Muscle of leg (tissue), 11 donors: ENCODE results near the gene HS6ST1. TPM values are rescaled to one million over a fixed set of nuclear protein-coding genes. Genes with fewer than 3 reads are reported as not detected.
A peak's percentile ranks its signal among the peaks of the same experiment; 100 is the strongest.

Experiments used
- DNase-seq: peaks from one replicate; pipeline ENCODE4 v3.0.0; 2013
- H3K27ac ChIP-seq: one replicate; pipeline ENCODE4 v1.5.1; 2013; ENCODE audit warnings: mild to moderate bottlenecking, low read length, control low read depth
- H3K27me3 ChIP-seq: one replicate; pipeline ENCODE4 v1.6.1; 2013; ENCODE audit warnings: low read length; ENCODE audit not compliant: control insufficient read depth, insufficient read depth
- H3K36me3 ChIP-seq: one replicate; pipeline ENCODE4 v1.6.1; 2013; ENCODE audit warnings: low read length; ENCODE audit not compliant: control insufficient read depth, insufficient read depth
- H3K4me1 ChIP-seq: one replicate; pipeline ENCODE4 v1.6.1; 2013; ENCODE audit warnings: low read length; ENCODE audit not compliant: control insufficient read depth, insufficient read depth
- H3K4me3 ChIP-seq: one replicate; pipeline ENCODE4 v1.5.1; 2013; ENCODE audit warnings: low read length, control low read depth
- H3K9me3 ChIP-seq: replicated peaks from 2 replicates; pipeline ENCODE4 v1.6.1; 2013; ENCODE audit warnings: low read depth, low read length; ENCODE audit not compliant: control insufficient read depth
- WGBS: methylation state at CpG from one replicate; pipeline ENCODE4 v1.1.5; 2013; ENCODE audit warnings: missing lambda C conversion rate; ENCODE audit not compliant: insufficient coverage; 5-methylcytosine and 5-hydroxymethylcytosine counted together
- polyA plus RNA-seq, 8 donors: library from polyadenylated mRNA; unstranded; fragments of 120-200 nt; gene quantifications; one replicate each; pipeline versions ENCODE4 v1.2.1 to v1.2.3, GENCODE V29; 2013; ENCODE audit warnings: inconsistent platforms in 1 of 8, low replicate concordance in 1 of 8; ENCODE audit not compliant: insufficient read length in 8 of 8, insufficient read depth in 1 of 8
- total RNA-seq: library from RNA; stranded (reverse); fragments of 120-200 nt; gene quantifications from one replicate; pipeline ENCODE4 v1.2.4, GENCODE V29; 2013

Gene HS6ST1
- total and polyA plus RNA-seq, 9 donors, result 21.8 to 39.8 (median 29.6) TPM

DNA sequence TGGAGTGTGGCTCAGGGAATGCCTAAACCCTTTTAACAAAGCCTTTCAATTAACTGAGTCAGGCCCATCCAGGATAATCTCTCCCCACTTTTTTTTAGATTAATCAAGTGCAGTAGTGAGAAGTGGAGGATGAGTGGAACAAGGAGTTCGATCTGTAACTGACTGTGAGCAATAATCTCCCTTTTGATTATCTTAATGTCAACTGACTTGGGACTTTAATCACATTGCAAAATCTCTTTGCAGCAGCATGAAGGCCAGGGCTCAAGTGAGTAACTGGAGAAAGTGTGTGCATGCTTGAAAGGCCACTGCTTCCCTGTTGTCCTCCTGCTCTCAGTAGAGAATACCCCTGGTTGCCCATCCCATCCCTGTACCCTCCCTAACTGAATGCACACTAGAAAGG lies 32.1 kb upstream of the HS6ST1 start:
- Histone ChIP-seq H3K9me3 (peaks cover 8% of the 10 kb centered on the region), H3K27me3 (no peaks in the 10 kb centered on the region), H3K36me3 (no peaks in the 10 kb centered on the region), H3K4me1 (peaks cover 26% of the 10 kb centered on the region), H3K27ac (no peak overlapping the region), H3K4me3 (no peak overlapping the region)
- WGBS, result no CpG with 5 or more reads among the region's 1 CpG
- no peak for DNase-seq

DNA sequence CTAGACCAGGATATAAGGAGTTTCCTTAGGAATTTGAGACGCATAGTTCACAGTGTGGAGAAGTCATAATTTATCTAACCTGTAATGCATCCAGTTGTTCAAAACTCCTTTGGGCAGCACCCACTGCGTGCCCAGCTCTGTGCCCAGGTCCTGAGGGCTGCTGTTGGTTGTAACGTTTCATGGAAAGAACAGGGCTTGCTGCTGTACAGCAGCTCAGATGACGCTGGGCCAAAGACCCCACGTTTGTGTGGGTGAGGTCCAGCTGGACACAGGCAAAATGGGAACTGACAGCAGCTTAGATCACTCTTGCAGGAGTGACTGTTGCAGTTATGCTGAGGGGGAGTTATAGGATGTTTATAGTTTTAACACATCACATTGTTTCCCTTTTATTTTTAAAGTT lies 30.0 kb upstream of the HS6ST1 start:
- H3K27me3 ChIP-seq, result no peaks in the 10 kb centered on the region

GRCh38 chr2:128347701-128348539 lies 29.3 kb upstream of the HS6ST1 start:
- no peaks in the 10 kb centered on the region for H3K36me3 ChIP-seq
- peaks cover 14% of the 10 kb centered on the region for H3K9me3 ChIP-seq
- H3K4me3 ChIP-seq, result no peak overlapping the region
- H3K27me3 ChIP-seq, result no peaks in the 10 kb centered on the region
- peak overlapping the region; percentile 83 for H3K27ac ChIP-seq
- peaks cover 26% of the 10 kb centered on the region for H3K4me1 ChIP-seq
- 28% methylated on average over 9 of the region's 16 CpGs for WGBS
- DNase-seq, result peak; percentile 93

More for the DNA sequence above, 30.0 kb upstream of the HS6ST1 start:
- WGBS, result 28% methylated on average over 4 of the region's 5 CpGs
- peaks cover 10% of the 10 kb centered on the region for H3K9me3 ChIP-seq
- no peaks in the 10 kb centered on the region for H3K36me3 ChIP-seq
- H3K4me3 ChIP-seq, result no peak overlapping the region
- H3K27ac ChIP-seq, result peak overlapping the region; percentile 83
- no peak for DNase-seq
- H3K4me1 ChIP-seq, result peaks cover 26% of the 10 kb centered on the region

GRCh38 chr2:128347171-128347558 lies 28.5 kb upstream of the HS6ST1 start:
- peaks cover 12% of the 10 kb centered on the region for H3K9me3 ChIP-seq
- H3K4me1 ChIP-seq, result peaks cover 26% of the 10 kb centered on the region
- no peak overlapping the region for H3K4me3 ChIP-seq
- no peaks in the 10 kb centered on the region for H3K36me3 ChIP-seq
- no peak overlapping the region for H3K27ac ChIP-seq
- DNase-seq, result no peak
- no peaks in the 10 kb centered on the region for H3K27me3 ChIP-seq
- 93% methylated on average over 11 of the region's 14 CpGs for WGBS

- 96% methylated on average over 42 of the region's 53 CpGs for WGBS
- no peak overlapping the region for H3K27ac ChIP-seq
- H3K27me3 ChIP-seq, result no peaks in the 10 kb centered on the region
- H3K9me3 ChIP-seq, result peaks cover 7% of the 10 kb centered on the region
- no peak for DNase-seq
- H3K4me1 ChIP-seq, result peaks cover 26% of the 10 kb centered on the region
- H3K4me3 ChIP-seq, result no peak overlapping the region
- no peaks in the 10 kb centered on the region for H3K36me3 ChIP-seq
These were observed 27.9 kb upstream of the HS6ST1 start for GRCh38 chr2:128346291-128347170.

- Histone ChIP-seq H3K4me1 (peaks cover 26% of the 10 kb centered on the region), H3K27ac (no peak overlapping the region), H3K9me3 (peaks cover 6% of the 10 kb centered on the region), H3K4me3 (no peak overlapping the region), H3K27me3 (no peaks in the 10 kb centered on the region), H3K36me3 (no peaks in the 10 kb centered on the region)
- no peak for DNase-seq
- 95% methylated on average over 36 of the region's 43 CpGs for WGBS
These were observed 26.9 kb upstream of the HS6ST1 start for GRCh38 chr2:128345436-128346165.

DNA sequence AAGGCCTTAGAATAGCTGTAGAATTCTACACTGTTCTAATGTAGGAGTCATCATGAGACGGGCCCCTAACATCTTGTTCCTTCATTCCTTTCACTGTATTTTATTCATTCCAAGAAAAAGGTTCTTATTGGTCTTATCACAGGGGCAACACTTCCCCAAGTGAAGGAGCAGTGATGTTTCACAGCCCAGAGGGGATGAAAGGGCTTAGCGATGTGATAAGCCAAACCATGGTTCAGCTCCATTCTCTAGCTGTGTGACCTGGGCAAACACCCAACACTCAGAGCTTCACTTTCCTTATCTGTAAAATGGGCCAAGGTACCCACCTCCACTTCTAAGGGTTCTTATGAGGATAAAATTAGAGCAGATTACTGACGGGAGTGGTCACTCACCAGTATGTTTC lies 25.4 kb upstream of the HS6ST1 start:
- DNase-seq, result no peak
- H3K4me1 ChIP-seq, result peaks cover 23% of the 10 kb centered on the region
- no peak overlapping the region for H3K4me3 ChIP-seq
- H3K36me3 ChIP-seq, result no peaks in the 10 kb centered on the region
- peaks cover 6% of the 10 kb centered on the region for H3K9me3 ChIP-seq
- no CpG with 5 or more reads among the region's 3 CpGs for WGBS
- H3K27ac ChIP-seq, result no peak overlapping the region
- H3K27me3 ChIP-seq, result no peaks in the 10 kb centered on the region

DNA sequence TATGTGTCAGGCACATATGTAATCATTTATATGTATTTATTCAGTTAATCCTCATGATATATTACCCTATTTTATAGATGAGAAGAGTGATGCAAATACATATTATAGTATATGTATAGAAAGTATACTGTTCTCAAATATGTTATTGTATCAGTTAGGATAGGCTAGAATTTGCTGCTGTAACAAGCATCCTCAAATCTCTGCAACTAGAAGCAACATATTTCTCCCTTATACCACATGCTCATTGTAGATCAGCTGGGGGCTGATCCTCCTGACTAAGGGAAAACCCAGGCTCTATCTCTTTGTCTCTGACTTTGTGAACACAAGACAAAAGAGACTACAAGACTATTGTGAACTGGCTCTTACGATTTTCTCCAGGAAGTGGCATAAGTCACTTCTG lies 24.8 kb upstream of the HS6ST1 start:
- 100% methylated on average over 1 of the region's 1 CpG for WGBS
- Histone ChIP-seq H3K27me3 (no peaks in the 10 kb centered on the region), H3K9me3 (peaks cover 6% of the 10 kb centered on the region)

DNA sequence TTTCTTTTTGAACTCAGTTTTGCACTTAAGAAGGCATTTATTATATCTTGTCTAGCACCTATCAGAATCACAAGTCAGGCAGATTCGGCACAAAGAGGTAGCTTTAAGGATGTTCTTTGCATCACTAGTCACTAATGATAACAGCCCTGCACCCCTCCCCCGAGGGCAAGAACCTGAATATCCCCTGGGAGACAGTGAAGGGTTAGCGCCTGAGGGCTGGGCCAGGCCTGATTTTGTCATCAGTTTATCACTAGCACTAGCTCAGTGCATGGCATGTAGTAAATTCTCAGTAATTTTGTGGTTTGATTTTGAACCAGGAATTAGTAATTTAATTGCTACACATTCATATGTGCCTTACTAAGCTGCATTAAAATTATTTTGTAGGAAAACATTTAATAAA lies 23.9 kb upstream of the HS6ST1 start:
- Histone ChIP-seq H3K4me1 (peaks cover 10% of the 10 kb centered on the region), H3K4me3 (no peak overlapping the region), H3K36me3 (no peaks in the 10 kb centered on the region), H3K9me3 (peaks cover 6% of the 10 kb centered on the region), H3K27ac (no peak overlapping the region), H3K27me3 (no peaks in the 10 kb centered on the region)
- 89% methylated on average over 3 of the region's 3 CpGs for WGBS
- DNase-seq, result no peak

More for the DNA sequence above, 24.8 kb upstream of the HS6ST1 start:
- no peak for DNase-seq
- Histone ChIP-seq H3K4me1 (peaks cover 19% of the 10 kb centered on the region), H3K4me3 (no peak overlapping the region), H3K27ac (no peak overlapping the region), H3K36me3 (no peaks in the 10 kb centered on the region)

- Histone ChIP-seq H3K9me3 (peaks cover 6% of the 10 kb centered on the region), H3K27ac (no peak overlapping the region), H3K36me3 (no peaks in the 10 kb centered on the region), H3K4me1 (peaks cover under 1% of the 10 kb centered on the region), H3K4me3 (no peak overlapping the region), H3K27me3 (no peaks in the 10 kb centered on the region)
- no CpG with 5 or more reads among the region's 3 CpGs for WGBS
- DNase-seq, result no peak
These were observed 23.0 kb upstream of the HS6ST1 start for GRCh38 chr2:128341621-128342020.
